ENCODE results near the gene PCSK1.

- no peak for TF ChIP-seq CTCF (IDR thresholded peaks at IDR 0.05)
- no peak for TF ChIP-seq POLR2A (IDR thresholded peaks at IDR 0.05)
- no peak for TF ChIP-seq POLR2AphosphoS5 (IDR thresholded peaks at IDR 0.05)
Measured at GRCh38 chr5:96343094-96343493, 90.0 kb downstream of the PCSK1 start.

Data from transverse colon (tissue), 4 donors.